DOHH2 (cell line): Measurements from ENCODE around the gene FBXL17.

Experiments used
- H3F3A ChIP-seq: fragments of 200-600 bp; sonication (generic), shearing (Covaris generic); 2 replicates; pipeline ENCODE4 v1.6.0; 2016; ENCODE audit warnings: antibody characterized with exemption, mild to moderate bottlenecking; ENCODE audit not compliant: control insufficient read depth, insufficient read depth
- H3K27ac ChIP-seq: fragments of 200-600 bp; sonication (generic); 2 replicates; pipeline ENCODE4 v1.5.1; 2014; ENCODE audit warnings: low read depth, mild to moderate bottlenecking, low read length, moderate library complexity
- H3K27me3 ChIP-seq: fragments of 200-600 bp; sonication (generic); 2 replicates; pipeline ENCODE4 v1.6.1; 2014; ENCODE audit warnings: mild to moderate bottlenecking, low read length, mixed read lengths; ENCODE audit not compliant: control insufficient read depth
- H3K36me3 ChIP-seq: fragments of 200-600 bp; sonication (generic); 2 replicates; pipeline ENCODE4 v1.6.1; 2014; ENCODE audit warnings: mild to moderate bottlenecking, low read length, moderate library complexity, mixed read lengths; ENCODE audit not compliant: control insufficient read depth
- H3K4me1 ChIP-seq: fragments of 200-600 bp; sonication (generic); 2 replicates; pipeline ENCODE4 v1.6.1; 2014; ENCODE audit warnings: mild to moderate bottlenecking, low read length, mixed read lengths; ENCODE audit not compliant: control insufficient read depth
- H3K4me2 ChIP-seq: fragments of 200-600 bp; sonication (generic); 2 replicates; pipeline ENCODE4 v1.6.0; 2014; ENCODE audit warnings: mild to moderate bottlenecking, low read length, moderate library complexity
- H3K4me3 ChIP-seq: fragments of 200-600 bp; sonication (generic); 2 replicates; pipeline ENCODE4 v1.5.1; 2014; ENCODE audit warnings: mild to moderate bottlenecking, low read length, mixed read lengths
- H3K79me2 ChIP-seq: fragments of 200-600 bp; sonication (generic); 2 replicates; pipeline ENCODE4 v1.6.1; 2014; ENCODE audit warnings: mild to moderate bottlenecking, low read length, mixed read lengths; ENCODE audit not compliant: control insufficient read depth
- H3K9me2 ChIP-seq: fragments of 200-600 bp; sonication (generic); replicated peaks from 2 replicates; pipeline ENCODE4 v1.6.1; 2014; ENCODE audit warnings: mild to moderate bottlenecking, low read length, mixed read lengths; ENCODE audit not compliant: control insufficient read depth
- H3K9me3 ChIP-seq: fragments of 200-600 bp; sonication (generic); 2 replicates; pipeline ENCODE4 v1.6.1; 2014; ENCODE audit warnings: antibody characterized with exemption, low read length, mixed read lengths; ENCODE audit not compliant: control insufficient read depth, insufficient read depth
- H4K20me1 ChIP-seq: fragments of 200-600 bp; sonication (generic); 2 replicates; pipeline ENCODE4 v1.6.0; 2014; ENCODE audit warnings: low read depth, mild to moderate bottlenecking, antibody characterized with exemption, low read length, moderate library complexity; ENCODE audit not compliant: control insufficient read depth, insufficient read depth
- EZH2phosphoT487 ChIP-seq: fragments of 200-600 bp; sonication (generic); IDR thresholded peaks from 2 replicates; pipeline ENCODE4 v1.6.1; 2017; ENCODE audit warnings: borderline replicate concordance, mild to moderate bottlenecking, antibody characterized with exemption, low read length, moderate library complexity, mixed read lengths
- TF ChIP-seq, protein P1 (sequence below): fragments of 200-600 bp; sonication (generic); IDR thresholded peaks from one replicate; pipeline ENCODE4 v1.5.1; 2014; ENCODE audit warnings: antibody characterized with exemption, mild to moderate bottlenecking, low read depth, low read length; ENCODE audit not compliant: poor library complexity, severe bottlenecking

FBXL17 gene

DNA sequence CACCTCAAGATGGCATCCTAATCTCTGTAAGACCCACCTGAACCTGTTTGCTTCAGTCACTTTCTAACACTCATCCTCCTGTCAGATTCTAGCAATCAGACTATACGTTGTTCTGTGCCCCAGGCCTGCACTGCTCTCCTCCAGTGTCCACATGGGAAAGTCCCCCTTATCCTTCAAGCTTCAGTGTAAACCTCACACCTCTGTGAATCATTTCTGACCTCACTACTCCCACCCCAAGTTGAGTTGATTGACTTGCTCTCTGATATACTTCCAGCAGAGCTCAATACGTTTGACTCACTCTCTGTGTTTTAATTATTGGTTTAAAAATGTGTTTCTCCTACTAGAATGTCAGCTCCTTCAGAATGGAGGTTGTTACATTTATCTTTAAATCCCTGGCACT is 240.2 kb downstream of the FBXL17 start:
- H3K79me2 ChIP-seq, result no peaks in the 10 kb centered on the region

DNA sequence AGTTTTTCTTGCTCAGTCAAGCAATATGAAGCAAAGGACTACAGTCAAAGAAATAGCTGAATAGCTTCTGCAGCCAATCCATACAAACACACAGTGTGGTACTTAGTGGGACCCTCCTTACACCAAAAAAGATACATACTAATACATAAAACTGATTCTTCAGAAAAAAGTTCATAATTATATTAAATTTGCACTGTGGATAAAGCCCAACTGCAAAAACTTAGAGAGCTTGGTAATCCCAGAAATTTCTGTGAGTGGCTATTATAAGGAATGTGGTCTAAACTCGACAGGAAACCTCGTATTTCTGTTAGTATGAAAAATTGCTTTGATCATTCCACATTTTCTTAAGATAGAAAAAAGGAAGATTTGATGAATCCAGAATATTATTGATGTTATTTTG is 245.4 kb downstream of the FBXL17 start:
- Histone ChIP-seq H3F3A (no peaks in the 10 kb centered on the region), H3K36me3 (no peaks in the 10 kb centered on the region), H3K4me3 (no peak overlapping the region), H3K9me2 (no peaks in the 10 kb centered on the region), H3K4me1 (no peaks in the 10 kb centered on the region), H4K20me1 (no peaks in the 10 kb centered on the region), H3K27ac (no peak overlapping the region), H3K9me3 (no peaks in the 10 kb centered on the region), H3K27me3 (no peaks in the 10 kb centered on the region), H3K4me2 (no peak overlapping the region), H3K79me2 (no peaks in the 10 kb centered on the region)
- no peak for TF ChIP-seq EZH2phosphoT487
- TF ChIP-seq, protein P1, sequence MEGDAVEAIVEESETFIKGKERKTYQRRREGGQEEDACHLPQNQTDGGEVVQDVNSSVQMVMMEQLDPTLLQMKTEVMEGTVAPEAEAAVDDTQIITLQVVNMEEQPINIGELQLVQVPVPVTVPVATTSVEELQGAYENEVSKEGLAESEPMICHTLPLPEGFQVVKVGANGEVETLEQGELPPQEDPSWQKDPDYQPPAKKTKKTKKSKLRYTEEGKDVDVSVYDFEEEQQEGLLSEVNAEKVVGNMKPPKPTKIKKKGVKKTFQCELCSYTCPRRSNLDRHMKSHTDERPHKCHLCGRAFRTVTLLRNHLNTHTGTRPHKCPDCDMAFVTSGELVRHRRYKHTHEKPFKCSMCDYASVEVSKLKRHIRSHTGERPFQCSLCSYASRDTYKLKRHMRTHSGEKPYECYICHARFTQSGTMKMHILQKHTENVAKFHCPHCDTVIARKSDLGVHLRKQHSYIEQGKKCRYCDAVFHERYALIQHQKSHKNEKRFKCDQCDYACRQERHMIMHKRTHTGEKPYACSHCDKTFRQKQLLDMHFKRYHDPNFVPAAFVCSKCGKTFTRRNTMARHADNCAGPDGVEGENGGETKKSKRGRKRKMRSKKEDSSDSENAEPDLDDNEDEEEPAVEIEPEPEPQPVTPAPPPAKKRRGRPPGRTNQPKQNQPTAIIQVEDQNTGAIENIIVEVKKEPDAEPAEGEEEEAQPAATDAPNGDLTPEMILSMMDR, result no peak

More for the DNA sequence above, 240.2 kb downstream of the FBXL17 start:
- Histone ChIP-seq H3K4me2 (no peak overlapping the region), H3K27me3 (no peaks in the 10 kb centered on the region), H3K36me3 (no peaks in the 10 kb centered on the region), H3K9me3 (no peaks in the 10 kb centered on the region), H3F3A (no peaks in the 10 kb centered on the region), H3K27ac (no peak overlapping the region), H4K20me1 (no peaks in the 10 kb centered on the region), H3K4me1 (no peaks in the 10 kb centered on the region), H3K4me3 (no peak overlapping the region), H3K9me2 (no peaks in the 10 kb centered on the region)
- TF ChIP-seq EZH2phosphoT487, result no peak
- TF ChIP-seq, protein P1, result no peak

DNA sequence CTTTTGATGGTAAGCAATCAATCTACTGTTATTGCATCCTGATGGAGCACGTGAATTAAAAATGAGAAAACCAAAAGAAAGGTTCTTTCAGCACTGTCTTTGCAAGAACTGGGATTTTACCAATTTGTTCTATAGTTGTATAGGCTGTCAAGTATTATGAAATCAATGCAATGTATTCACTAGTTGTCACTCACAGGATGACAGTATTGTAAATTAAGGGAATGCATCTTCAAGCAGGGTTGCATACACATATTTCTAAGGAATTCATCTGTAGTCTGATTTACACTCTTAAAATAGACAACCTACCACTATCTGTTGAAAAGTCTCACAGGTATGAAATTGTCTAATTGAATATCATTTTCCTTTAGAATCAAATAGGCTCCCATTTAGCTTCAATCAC is 252.8 kb downstream of the FBXL17 start:
- Histone ChIP-seq H3K27me3 (no peaks in the 10 kb centered on the region), H3F3A (no peaks in the 10 kb centered on the region), H3K9me3 (no peaks in the 10 kb centered on the region), H3K9me2 (no peaks in the 10 kb centered on the region), H3K4me3 (no peak overlapping the region), H3K36me3 (no peaks in the 10 kb centered on the region), H3K4me1 (no peaks in the 10 kb centered on the region), H3K4me2 (no peak overlapping the region), H3K79me2 (no peaks in the 10 kb centered on the region), H4K20me1 (no peaks in the 10 kb centered on the region), H3K27ac (no peak overlapping the region)
- TF ChIP-seq, protein P1, result no peak
- TF ChIP-seq EZH2phosphoT487, result no peak
